HL-60 (cell line): ENCODE data around the gene TCTA.
"Not testable (repeated sequence)": the region's sequence is repeated elsewhere in the genome, so short reads cannot be mapped to it uniquely, and the experiment has no call there.

ENCODE experiments used
- DNase-seq, 2 experiments: peaks; one replicate each; pipeline ENCODE4 v3.0.0-alpha.2; 2010 to 2020; ENCODE audit warnings: low read depth in 1 of 2, low spot score in 1 of 2
- H3K27ac ChIP-seq: fragments of 250-450 bp; sonication (Bioruptor Pico); replicated peaks from 2 replicates; pipeline ENCODE4 v1.5.1; 2020; ENCODE audit warnings: mild to moderate bottlenecking, moderate library complexity
- H3K27me3 ChIP-seq: fragments of 250-450 bp; sonication (Bioruptor Pico); 2 replicates; pipeline ENCODE4 v1.5.1; 2021; ENCODE audit warnings: mild to moderate bottlenecking, moderate library complexity; ENCODE audit not compliant: insufficient read depth, poor library complexity, severe bottlenecking
- H3K4me3 ChIP-seq: replicated peaks from 2 replicates; pipeline ENCODE4 v1.5.1; 2011; ENCODE audit warnings: mild to moderate bottlenecking, control low read depth, low read length; ENCODE audit not compliant: insufficient read depth
- GABPA ChIP-seq: IDR thresholded peaks from 2 replicates; pipeline ENCODE4 v1.6.1; 2012; ENCODE audit warnings: low read depth
- POLR2AphosphoS5 ChIP-seq: IDR thresholded peaks from 2 replicates; pipeline ENCODE4 v1.6.1; 2012; ENCODE audit warnings: low read depth
- SPI1 ChIP-seq: IDR thresholded peaks from 2 replicates; pipeline ENCODE4 v1.6.1; 2012; ENCODE audit warnings: low read depth, mild to moderate bottlenecking, borderline replicate concordance
- TF ChIP-seq, protein P1 (sequence below): IDR thresholded peaks from one replicate; pipeline ENCODE4 v1.5.1; 2011; ENCODE audit warnings: low read length, control low read depth, inconsistent platforms; ENCODE audit not compliant: insufficient read depth
- TF ChIP-seq, protein P2 (sequence below): IDR thresholded peaks from 2 replicates; pipeline ENCODE4 v1.6.1; 2012; ENCODE audit warnings: low read depth; ENCODE audit not compliant: insufficient replicate concordance

The TCTA gene

GRCh38 chr3:49403891-49404290 lies 8.3 kb upstream of the TCTA start:
- Histone ChIP-seq H3K27me3 (no peaks in the 10 kb centered on the region), H3K4me3 (no peak overlapping the region), H3K27ac (no peak overlapping the region)
- TF ChIP-seq SPI1 (no peak), POLR2AphosphoS5 (no peak), GABPA (no peak)
- TF ChIP-seq, protein P1, sequence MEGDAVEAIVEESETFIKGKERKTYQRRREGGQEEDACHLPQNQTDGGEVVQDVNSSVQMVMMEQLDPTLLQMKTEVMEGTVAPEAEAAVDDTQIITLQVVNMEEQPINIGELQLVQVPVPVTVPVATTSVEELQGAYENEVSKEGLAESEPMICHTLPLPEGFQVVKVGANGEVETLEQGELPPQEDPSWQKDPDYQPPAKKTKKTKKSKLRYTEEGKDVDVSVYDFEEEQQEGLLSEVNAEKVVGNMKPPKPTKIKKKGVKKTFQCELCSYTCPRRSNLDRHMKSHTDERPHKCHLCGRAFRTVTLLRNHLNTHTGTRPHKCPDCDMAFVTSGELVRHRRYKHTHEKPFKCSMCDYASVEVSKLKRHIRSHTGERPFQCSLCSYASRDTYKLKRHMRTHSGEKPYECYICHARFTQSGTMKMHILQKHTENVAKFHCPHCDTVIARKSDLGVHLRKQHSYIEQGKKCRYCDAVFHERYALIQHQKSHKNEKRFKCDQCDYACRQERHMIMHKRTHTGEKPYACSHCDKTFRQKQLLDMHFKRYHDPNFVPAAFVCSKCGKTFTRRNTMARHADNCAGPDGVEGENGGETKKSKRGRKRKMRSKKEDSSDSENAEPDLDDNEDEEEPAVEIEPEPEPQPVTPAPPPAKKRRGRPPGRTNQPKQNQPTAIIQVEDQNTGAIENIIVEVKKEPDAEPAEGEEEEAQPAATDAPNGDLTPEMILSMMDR, result no peak
- TF ChIP-seq, protein P2, sequence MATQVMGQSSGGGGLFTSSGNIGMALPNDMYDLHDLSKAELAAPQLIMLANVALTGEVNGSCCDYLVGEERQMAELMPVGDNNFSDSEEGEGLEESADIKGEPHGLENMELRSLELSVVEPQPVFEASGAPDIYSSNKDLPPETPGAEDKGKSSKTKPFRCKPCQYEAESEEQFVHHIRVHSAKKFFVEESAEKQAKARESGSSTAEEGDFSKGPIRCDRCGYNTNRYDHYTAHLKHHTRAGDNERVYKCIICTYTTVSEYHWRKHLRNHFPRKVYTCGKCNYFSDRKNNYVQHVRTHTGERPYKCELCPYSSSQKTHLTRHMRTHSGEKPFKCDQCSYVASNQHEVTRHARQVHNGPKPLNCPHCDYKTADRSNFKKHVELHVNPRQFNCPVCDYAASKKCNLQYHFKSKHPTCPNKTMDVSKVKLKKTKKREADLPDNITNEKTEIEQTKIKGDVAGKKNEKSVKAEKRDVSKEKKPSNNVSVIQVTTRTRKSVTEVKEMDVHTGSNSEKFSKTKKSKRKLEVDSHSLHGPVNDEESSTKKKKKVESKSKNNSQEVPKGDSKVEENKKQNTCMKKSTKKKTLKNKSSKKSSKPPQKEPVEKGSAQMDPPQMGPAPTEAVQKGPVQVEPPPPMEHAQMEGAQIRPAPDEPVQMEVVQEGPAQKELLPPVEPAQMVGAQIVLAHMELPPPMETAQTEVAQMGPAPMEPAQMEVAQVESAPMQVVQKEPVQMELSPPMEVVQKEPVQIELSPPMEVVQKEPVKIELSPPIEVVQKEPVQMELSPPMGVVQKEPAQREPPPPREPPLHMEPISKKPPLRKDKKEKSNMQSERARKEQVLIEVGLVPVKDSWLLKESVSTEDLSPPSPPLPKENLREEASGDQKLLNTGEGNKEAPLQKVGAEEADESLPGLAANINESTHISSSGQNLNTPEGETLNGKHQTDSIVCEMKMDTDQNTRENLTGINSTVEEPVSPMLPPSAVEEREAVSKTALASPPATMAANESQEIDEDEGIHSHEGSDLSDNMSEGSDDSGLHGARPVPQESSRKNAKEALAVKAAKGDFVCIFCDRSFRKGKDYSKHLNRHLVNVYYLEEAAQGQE, result no peak
- no peak for DNase-seq

DNA sequence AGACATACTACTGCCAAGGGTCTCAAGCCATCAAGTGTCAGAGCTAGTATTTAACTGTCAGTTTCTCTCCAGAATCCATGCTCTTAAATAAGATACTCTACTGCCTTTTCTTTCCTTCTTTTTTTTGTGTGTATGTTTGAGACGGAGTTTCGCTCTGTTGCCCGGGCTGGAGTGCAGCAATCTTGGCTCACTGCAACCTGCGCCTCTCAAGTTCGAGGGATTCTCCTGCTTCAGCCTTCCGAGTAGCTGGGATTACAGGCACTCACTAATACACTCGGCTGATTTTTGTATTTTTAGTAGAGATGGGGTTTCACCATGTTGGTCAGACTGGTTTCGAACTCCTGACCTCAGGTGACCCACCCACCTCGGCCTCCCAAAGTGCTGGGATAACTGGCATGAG lies 6.7 kb upstream of the TCTA start:
- not testable (repeated sequence) for H3K4me3 ChIP-seq, DNase-seq, H3K27ac ChIP-seq, H3K27me3 ChIP-seq

GRCh38 chr3:49406571-49407565 lies 5.4 kb upstream of the TCTA start:
- peak in 1 of 2 experiments; percentile 38 for DNase-seq
- TF ChIP-seq, protein P1, result no peak
- TF ChIP-seq, protein P2, result no peak
- TF ChIP-seq GABPA (no peak), POLR2AphosphoS5 (no peak)
- Histone ChIP-seq H3K27ac (no peak overlapping the region; the same call in none of the 2 replicates), H3K27me3 (no peaks in the 10 kb centered on the region), H3K4me3 (no peak overlapping the region; the same call in 1 of the 2 replicates)

DNA sequence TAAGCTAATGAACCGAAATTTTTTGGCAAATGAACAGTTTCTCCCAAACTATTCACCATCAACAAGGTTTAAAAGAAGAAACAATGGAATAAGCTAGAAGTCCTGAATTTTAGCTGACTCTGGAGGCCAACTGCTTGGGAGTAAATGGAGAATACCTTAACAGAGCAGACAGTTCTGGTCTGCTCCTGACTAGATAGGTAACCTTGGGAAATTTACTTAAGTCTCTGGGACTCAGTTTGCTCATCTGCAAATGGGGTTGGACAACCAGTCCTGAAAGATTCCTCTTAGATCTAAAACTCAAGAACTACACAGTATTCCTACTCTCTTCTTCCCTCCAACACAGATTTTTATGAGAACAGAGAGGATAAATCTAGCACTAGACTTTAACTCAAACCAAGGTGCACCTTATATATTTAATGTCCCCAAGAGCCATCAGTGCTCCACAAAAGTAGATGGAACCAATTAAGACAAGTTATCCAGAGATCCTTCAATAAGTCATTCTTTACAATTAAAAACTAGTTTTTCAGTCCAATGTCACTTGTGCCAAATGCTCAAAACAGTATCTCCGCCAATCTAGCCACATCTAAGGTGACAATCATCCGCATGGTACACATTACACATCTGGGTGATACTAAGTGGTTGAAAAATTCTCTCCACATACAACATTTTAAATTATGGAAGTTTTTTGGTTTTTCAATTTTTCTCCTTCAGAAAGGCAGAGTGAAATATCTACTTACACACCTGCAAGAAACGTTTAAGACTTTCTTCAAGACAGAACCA lies 2.0 kb upstream of the TCTA start:
- Histone ChIP-seq H3K27ac (peak overlapping the region; percentile 86), H3K27me3 (no peaks in the 10 kb centered on the region), H3K4me3 (peak overlapping the region; percentile 74)
- DNase-seq, result no peak
- TF ChIP-seq GABPA, result no peak
- no peak for TF ChIP-seq SPI1
- TF ChIP-seq, protein P1, result no peak
- TF ChIP-seq POLR2AphosphoS5, result no peak
- TF ChIP-seq, protein P2, result no peak
